LHCN-M2 (cell line): ENCODE data around the gene TMEM175. TPM values are rescaled to one million over a fixed set of nuclear protein-coding genes. Genes with fewer than 3 reads are reported as not detected.
"Not testable (repeated sequence)": the region's sequence is repeated elsewhere in the genome, so short reads cannot be mapped to it uniquely, and the experiment has no call there.

Experiments
- DNase-seq: peaks from one replicate; pipeline ENCODE4 v3.0.0-alpha.2; 2012; ENCODE audit warnings: low read depth
- total RNA-seq: library from RNA; depleted of rRNA; stranded (reverse); fragments of >200 nt; gene quantifications from 2 replicates; pipeline ENCODE4 v1.2.3, GENCODE V29; 2014

Gene TMEM175
- total RNA-seq, 1 experiment from 2014 or later: 30.1 TPM

GRCh38 chr4:988726-989721 is 56.8 kb downstream of the TMEM175 start:
- no peak for DNase-seq

GRCh38 chr4:989722-990471 is 57.6 kb downstream of the TMEM175 start:
- no peak for DNase-seq

GRCh38 chr4:990746-991367 is 58.6 kb downstream of the TMEM175 start:
- DNase-seq: no peak

GRCh38 chr4:991451-992296 is 59.4 kb downstream of the TMEM175 start:
- no peak for DNase-seq

- DNase-seq: no peak
Measured at GRCh38 chr4:992297-993110, 60.2 kb downstream of the TMEM175 start.

- no peak for DNase-seq
Measured at GRCh38 chr4:993111-994029, 61.1 kb downstream of the TMEM175 start, which contains the start of gene SLC26A1. TSS of gene SLC26A1 (minus strand) at chr4:993404. CDS start at chr4:991703, 1,701 bp downstream.

GRCh38 chr4:995311-996026 is 63.2 kb downstream of the TMEM175 start:
- no peak for DNase-seq

- no peak for DNase-seq
Measured at GRCh38 chr4:996030-996996, 64.1 kb downstream of the TMEM175 start.

GRCh38 chr4:996997-997374 is 64.7 kb downstream of the TMEM175 start:
- DNase-seq: no peak

- no peak for DNase-seq
Measured at GRCh38 chr4:997375-998071, 65.3 kb downstream of the TMEM175 start.

GRCh38 chr4:998096-998691 is 65.9 kb downstream of the TMEM175 start:
- no peak for DNase-seq

- DNase-seq: not testable (repeated sequence)
Measured at GRCh38 chr4:999240-999863, 67.1 kb downstream of the TMEM175 start.

- no peak for DNase-seq
Measured at GRCh38 chr4:999882-1000425, 67.7 kb downstream of the TMEM175 start.

GRCh38 chr4:1000686-1001260 is 68.5 kb downstream of the TMEM175 start:
- no peak for DNase-seq

GRCh38 chr4:1001561-1002130 is 69.4 kb downstream of the TMEM175 start:
- no peak for DNase-seq
